Thoracic aorta (tissue), 2 donors: Measurements from ENCODE around the gene UBAC2. TPM values are rescaled to one million over a fixed set of nuclear protein-coding genes. Genes with fewer than 3 reads are reported as not detected.
A peak's percentile ranks its signal among the peaks of the same experiment; 100 is the strongest.

Experiments used
- ATAC-seq: fragments of 150-250 bp; one replicate; pipeline ENCODE4 v1.8.0; 2017; ENCODE audit warnings: low read depth; ENCODE audit not compliant: insufficient number of reproducible peaks, low FRiP score
- DNase-seq: peaks from one replicate; pipeline ENCODE4 v3.0.0-alpha.2; 2020; ENCODE audit warnings: low spot score
- H3K27ac ChIP-seq, 2 donors: fragments of 200-600 bp; sonication (generic); 1 replicate in 1 of 2; 2 replicates in 1 of 2; pipeline ENCODE4 v1.5.1; 2016; ENCODE audit warnings: mild to moderate bottlenecking in 2 of 2, moderate library complexity in 2 of 2
- H3K27me3 ChIP-seq: fragments of 200-600 bp; sonication (generic); replicated peaks from 2 replicates; pipeline ENCODE4 v1.6.0; 2016; ENCODE audit warnings: mild to moderate bottlenecking; ENCODE audit not compliant: insufficient read depth
- H3K36me3 ChIP-seq: fragments of 200-600 bp; sonication (generic); one replicate; pipeline ENCODE4 v1.5.1; 2016
- H3K4me1 ChIP-seq, 2 donors: fragments of 200-600 bp; sonication (generic); 1 replicate in 1 of 2; 2 replicates in 1 of 2; pipeline versions ENCODE4 v1.5.1 to v1.6.0; 2016; ENCODE audit warnings: low read depth in 2 of 2, mild to moderate bottlenecking in 1 of 2; ENCODE audit not compliant: control insufficient read depth in 1 of 2
- H3K4me3 ChIP-seq: fragments of 200-600 bp; sonication (generic); 2 replicates; pipeline ENCODE4 v1.5.1; 2016; ENCODE audit warnings: mild to moderate bottlenecking
- H3K9me3 ChIP-seq: fragments of 200-600 bp; sonication (generic); 2 replicates; pipeline ENCODE4 v1.5.1; 2016
- CTCF ChIP-seq: fragments of 200-600 bp; sonication (generic); IDR thresholded peaks from one replicate; pipeline ENCODE4 v1.5.1; 2019; ENCODE audit warnings: antibody characterized with exemption
- total RNA-seq, 2 donors: library from RNA; depleted of rRNA; stranded (reverse); fragments of >200 nt; gene quantifications; one replicate each; pipeline versions ENCODE4 v1.1.0 to v1.2.3, GENCODE V29; 2016

The UBAC2 gene
- total RNA-seq, 2 donors from 2014 or later = 41.3 to 49.7 TPM

GRCh38 chr13:99214731-99215130, 14.1 kb downstream of the UBAC2 start:
- Histone ChIP-seq H3K9me3 (no peaks in the 10 kb centered on the region), H3K27ac (no peak overlapping the region), H3K27me3 (no peaks in the 10 kb centered on the region), H3K4me1 (peaks cover 29 to 35% of the 10 kb centered on the region in 2 donors), H3K4me3 (no peak overlapping the region), H3K36me3 (no peaks in the 10 kb centered on the region)
- no peak for DNase-seq
- ATAC-seq = no peak
- no peak for TF ChIP-seq CTCF

- Histone ChIP-seq H3K36me3 (no peaks in the 10 kb centered on the region), H3K9me3 (no peaks in the 10 kb centered on the region), H3K27me3 (no peaks in the 10 kb centered on the region), H3K4me1 (peaks cover 35 to 40% of the 10 kb centered on the region in 2 donors), H3K27ac (no peak overlapping the region), H3K4me3 (peak overlapping the region; percentile 24)
- TF ChIP-seq CTCF = no peak
- ATAC-seq = no peak
- no peak for DNase-seq
Measured at GRCh38 chr13:99215184-99215830, 14.7 kb downstream of the UBAC2 start.

DNA sequence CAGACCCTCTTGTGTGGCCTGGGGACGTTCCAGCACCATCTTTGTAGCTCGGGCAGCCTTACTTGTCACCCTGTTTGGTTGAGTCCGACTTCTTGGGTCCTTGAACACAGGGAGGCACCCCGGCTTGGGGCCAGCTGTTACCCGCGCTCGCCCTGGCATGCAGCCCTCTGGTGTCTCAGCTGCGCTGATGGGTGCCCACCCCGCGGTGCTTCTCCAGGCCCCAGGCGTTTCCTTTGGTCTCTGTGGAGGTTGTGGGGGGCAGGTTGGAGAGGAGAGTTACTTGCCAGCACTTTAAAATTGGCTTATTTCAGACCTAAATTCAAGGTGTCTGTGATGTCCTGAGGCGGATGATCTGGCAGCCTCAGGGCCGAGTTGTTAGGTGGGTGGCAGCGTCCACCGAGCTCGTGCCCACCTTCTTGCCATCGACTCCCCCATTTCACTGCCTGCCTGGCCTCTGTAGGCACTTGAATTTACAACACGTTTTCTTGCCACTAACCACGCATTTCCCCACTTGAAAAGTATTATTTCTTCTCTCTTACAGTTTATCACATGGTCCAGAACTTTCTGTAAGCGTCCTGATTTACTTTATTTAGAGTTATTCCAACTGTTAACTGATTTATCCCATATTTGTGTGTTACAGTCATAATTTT, 16.9 kb downstream of the UBAC2 start:
- no peak for TF ChIP-seq CTCF
- Histone ChIP-seq H3K4me3 (no peak overlapping the region), H3K27me3 (no peaks in the 10 kb centered on the region), H3K36me3 (no peaks in the 10 kb centered on the region), H3K4me1 (peaks cover 41 to 50% of the 10 kb centered on the region in 2 donors), H3K9me3 (no peaks in the 10 kb centered on the region), H3K27ac (no peak overlapping the region)
- ATAC-seq = no peak
- DNase-seq = no peak

- Histone ChIP-seq H3K36me3 (no peaks in the 10 kb centered on the region), H3K27ac (peak overlapping the region in 1 of 2 donors; percentile 42), H3K9me3 (no peaks in the 10 kb centered on the region), H3K27me3 (no peaks in the 10 kb centered on the region), H3K4me1 (peaks cover 41 to 50% of the 10 kb centered on the region in 2 donors), H3K4me3 (no peak overlapping the region)
- no peak for ATAC-seq
- DNase-seq = no peak
- TF ChIP-seq CTCF = no peak
Measured at GRCh38 chr13:99218126-99218525, 17.5 kb downstream of the UBAC2 start.

- no peak overlapping the region for H3K4me3 ChIP-seq
- TF ChIP-seq CTCF = no peak
- peaks cover 43 to 50% of the 10 kb centered on the region in 2 donors for H3K4me1 ChIP-seq
- peak overlapping the region in 1 of 2 donors; percentile 42 for H3K27ac ChIP-seq
- DNase-seq = no peak
- H3K36me3 ChIP-seq = no peaks in the 10 kb centered on the region
- no peaks in the 10 kb centered on the region for H3K27me3 ChIP-seq
- ATAC-seq = no peak
- no peaks in the 10 kb centered on the region for H3K9me3 ChIP-seq
Measured at GRCh38 chr13:99218545-99218944, 17.9 kb downstream of the UBAC2 start.
